SK-N-SH treated with all-trans-retinoic acid at 6 μM for 48 hours (cell line): Measurements from ENCODE around the gene VPS13D.
"Not testable (repeated sequence)": the region's sequence is repeated elsewhere in the genome, so short reads cannot be mapped to it uniquely, and the experiment has no call there.

ENCODE experiments used
- ATAC-seq: fragments of 200-7000 bp; cut with Tn5 transposase; 3 replicates; pipeline ENCODE4 v1.9.1; 2020; ENCODE audit warnings: mild to moderate bottlenecking, moderate library complexity
- ARNTL ChIP-seq: fragments of 450-650 bp; formaldehyde crosslinking; IDR thresholded peaks from 2 replicates; pipeline ENCODE4 v1.5.0; 2020; ENCODE audit warnings: low read depth, mild to moderate bottlenecking, moderate library complexity, borderline replicate concordance
- BACH2 ChIP-seq: fragments of 250-450 bp; sonication (Bioruptor Pico); IDR thresholded peaks from 2 replicates; pipeline ENCODE4 v1.9.0; 2021; ENCODE audit warnings: mild to moderate bottlenecking, borderline replicate concordance
- CREB5 ChIP-seq: fragments of 250-450 bp; sonication (Bioruptor Pico); IDR thresholded peaks from 2 replicates; pipeline ENCODE4 v1.5.1; 2020; ENCODE audit warnings: low read depth, mild to moderate bottlenecking, moderate library complexity
- CSDC2 ChIP-seq: fragments of 250-450 bp; sonication (Bioruptor Pico); IDR thresholded peaks from 2 replicates; pipeline ENCODE4 v1.5.0; 2020; ENCODE audit warnings: mild to moderate bottlenecking, moderate library complexity
- CSRNP3 ChIP-seq: fragments of 250-450 bp; sonication (Bioruptor Pico); IDR thresholded peaks from 2 replicates; pipeline ENCODE4 v1.5.1; 2021; ENCODE audit warnings: mild to moderate bottlenecking, moderate library complexity
- ESRRG ChIP-seq: fragments of 250-450 bp; sonication (Bioruptor Pico); IDR thresholded peaks from 2 replicates; pipeline ENCODE4 v1.6.1; 2021; ENCODE audit warnings: mild to moderate bottlenecking
- GLIS3 ChIP-seq: fragments of 250-450 bp; sonication (Bioruptor Pico); IDR thresholded peaks from 2 replicates; pipeline ENCODE4 v1.5.0; 2020; ENCODE audit warnings: mild to moderate bottlenecking, moderate library complexity
- ISL1 ChIP-seq: fragments of 250-450 bp; sonication (Bioruptor Pico); IDR thresholded peaks from 2 replicates; pipeline ENCODE4 v2.1.2; 2022; ENCODE audit warnings: mild to moderate bottlenecking, moderate library complexity
- OSR1 ChIP-seq: fragments of 250-450 bp; sonication (Bioruptor Pico); IDR thresholded peaks from 2 replicates; pipeline ENCODE4 v1.8.0; 2022; ENCODE audit warnings: moderate library complexity, mild to moderate bottlenecking, inconsistent platforms
- PATZ1 ChIP-seq: fragments of 250-450 bp; sonication (Bioruptor Pico); IDR thresholded peaks from 2 replicates; pipeline ENCODE4 v1.8.0; 2020; ENCODE audit warnings: mild to moderate bottlenecking, moderate library complexity, borderline replicate concordance
- POU6F1 ChIP-seq: fragments of 250-450 bp; sonication (Bioruptor Pico); IDR thresholded peaks from 2 replicates; pipeline ENCODE4 v1.8.0; 2021; ENCODE audit warnings: low read depth, mild to moderate bottlenecking, moderate library complexity, borderline replicate concordance
- PPARA ChIP-seq: fragments of 250-450 bp; sonication (Bioruptor Pico); IDR thresholded peaks from 2 replicates; pipeline ENCODE4 v1.5.0; 2020; ENCODE audit warnings: mild to moderate bottlenecking, borderline replicate concordance
- RARB ChIP-seq: fragments of 250-450 bp; sonication (Bioruptor Pico); IDR thresholded peaks from 2 replicates; pipeline ENCODE4 v1.8.0; 2021; ENCODE audit warnings: mild to moderate bottlenecking, moderate library complexity
- SNAI2 ChIP-seq: fragments of 250-450 bp; sonication (Bioruptor Pico); IDR thresholded peaks from 2 replicates; pipeline ENCODE4 v1.5.0; 2020; ENCODE audit warnings: mild to moderate bottlenecking, moderate library complexity
- TCF4 ChIP-seq: fragments of 250-450 bp; sonication (Bioruptor Pico); IDR thresholded peaks from 2 replicates; pipeline ENCODE4 v1.8.0; 2021; ENCODE audit warnings: mild to moderate bottlenecking, moderate library complexity, borderline replicate concordance
- TOX ChIP-seq: fragments of 250-450 bp; sonication (Bioruptor Pico); IDR thresholded peaks from 2 replicates; pipeline ENCODE4 v1.8.0; 2021; ENCODE audit warnings: mild to moderate bottlenecking, moderate library complexity, borderline replicate concordance
- TSHZ2 ChIP-seq: fragments of 250-450 bp; sonication (Bioruptor Pico); IDR thresholded peaks from 2 replicates; pipeline ENCODE4 v1.5.0; 2020; ENCODE audit warnings: mild to moderate bottlenecking, moderate library complexity
- ZC3H10 ChIP-seq: fragments of 250-450 bp; sonication (Bioruptor Pico); IDR thresholded peaks from 2 replicates; pipeline ENCODE4 v1.5.1; 2021; ENCODE audit warnings: mild to moderate bottlenecking, moderate library complexity
- ZFP3 ChIP-seq: fragments of 250-450 bp; sonication (Bioruptor Pico); IDR thresholded peaks from 2 replicates; pipeline ENCODE4 v1.5.0; 2020; ENCODE audit warnings: mild to moderate bottlenecking, moderate library complexity
- ZFP30 ChIP-seq: fragments of 450-650 bp; formaldehyde crosslinking; IDR thresholded peaks from 2 replicates; pipeline ENCODE4 v1.5.0; 2022; ENCODE audit warnings: mild to moderate bottlenecking, moderate library complexity
- ZNF565 ChIP-seq: fragments of 450-650 bp; formaldehyde crosslinking; conservative IDR thresholded peaks from 2 replicates; pipeline ENCODE4 v1.5.0; 2020; ENCODE audit warnings: low read depth, mild to moderate bottlenecking, moderate library complexity
- ZNF70 ChIP-seq: fragments of 450-650 bp; formaldehyde crosslinking; IDR thresholded peaks from 2 replicates; pipeline ENCODE4 v1.5.0; 2020; ENCODE audit warnings: mild to moderate bottlenecking, moderate library complexity
- ZNF8 ChIP-seq: fragments of 450-650 bp; formaldehyde crosslinking; IDR thresholded peaks from 2 replicates; pipeline ENCODE4 v1.5.0; 2020; ENCODE audit warnings: mild to moderate bottlenecking, moderate library complexity

VPS13D gene

GRCh38 chr1:12521096-12521495 is 291.3 kb downstream of the VPS13D start:
- TF ChIP-seq TSHZ2 (CRISPR knock-in tag), result peak; percentile 83; the same call in 1 of the 2 replicates
- no peak for TF ChIP-seq RARB (CRISPR knock-in tag)
- TF ChIP-seq PPARA (CRISPR knock-in tag), result no peak
- no peak for TF ChIP-seq ARNTL (CRISPR knock-in tag)
- no peak for TF ChIP-seq ZNF8 (CRISPR knock-in tag)
- no peak for TF ChIP-seq OSR1 (CRISPR knock-in tag)
- TF ChIP-seq SNAI2 (CRISPR knock-in tag), result no peak
- TF ChIP-seq TCF4 (CRISPR knock-in tag), result peak; percentile 74
- no peak for TF ChIP-seq GLIS3
- TF ChIP-seq CREB5 (CRISPR knock-in tag), result no peak
- no peak for TF ChIP-seq ZNF565
- no peak for TF ChIP-seq PATZ1 (CRISPR knock-in tag)
- peak; percentile 82; the same call in 1 of the 2 replicates for TF ChIP-seq ZFP3 (CRISPR knock-in tag)
- TF ChIP-seq POU6F1 (CRISPR knock-in tag), result no peak
- peak; percentile 90 for TF ChIP-seq ZNF70 (CRISPR knock-in tag)
- ATAC-seq, result peak; percentile 62

GRCh38 chr1:12522780-12523179 is 292.9 kb downstream of the VPS13D start:
- not testable (repeated sequence) for ATAC-seq

GRCh38 chr1:12524266-12524665 is 294.4 kb downstream of the VPS13D start:
- TF ChIP-seq POU6F1 (CRISPR knock-in tag) (no peak), ZNF565 (no peak)

GRCh38 chr1:12525311-12526181 is 295.7 kb downstream of the VPS13D start:
- ATAC-seq, result no peak; the same call in 2 of the 3 replicates
- TF ChIP-seq ZNF565 (no peak), ESRRG (CRISPR knock-in tag) (no peak), BACH2 (no peak), ISL1 (CRISPR knock-in tag) (no peak), SNAI2 (CRISPR knock-in tag) (no peak), CSRNP3 (CRISPR knock-in tag) (no peak), ZC3H10 (CRISPR knock-in tag) (no peak), ZFP30 (no peak), CSDC2 (CRISPR knock-in tag) (no peak), OSR1 (CRISPR knock-in tag) (no peak), TOX (CRISPR knock-in tag) (no peak), ARNTL (CRISPR knock-in tag) (no peak), TCF4 (CRISPR knock-in tag) (no peak), CREB5 (CRISPR knock-in tag) (no peak), ZNF8 (CRISPR knock-in tag) (no peak), ZFP3 (CRISPR knock-in tag) (no peak)

More at GRCh38 chr1:12524266-12524665, 294.4 kb downstream of the VPS13D start:
- no peak for ATAC-seq
